Measurements from ENCODE around the gene UBE2K. TPM values are rescaled to one million over a fixed set of nuclear protein-coding genes. Genes with fewer than 3 reads are reported as not detected.
"Not testable (repeated sequence)": the region's sequence is repeated elsewhere in the genome, so short reads cannot be mapped to it uniquely, and the experiment has no call there.

Gene UBE2K
- total RNA-seq, 1 donor from 2014 or later = 21.4 TPM

GRCh38 chr4:39808231-39808749 is 110.4 kb downstream of the UBE2K start:
- H3K36me3 ChIP-seq = no peaks in the 10 kb centered on the region
- H3K9me3 ChIP-seq = no peaks in the 10 kb centered on the region
- H3K27me3 ChIP-seq = no peaks in the 10 kb centered on the region
- H3K4me3 ChIP-seq = no peak overlapping the region
- H3K4me1 ChIP-seq = no peaks in the 10 kb centered on the region
- H3K27ac ChIP-seq = no peak overlapping the region
- no peak for TF ChIP-seq CTCF (IDR thresholded peaks at IDR 0.05)
- no peak for TF ChIP-seq POLR2A (IDR thresholded peaks at IDR 0.05)
- TF ChIP-seq POLR2AphosphoS5 (IDR thresholded peaks at IDR 0.05; ENCODE audit: insufficient read depth in 1 of 2, low read depth in 1 of 2) = no peak
- intact Hi-C loops (cut with DNase I) = no loop called here
- no peak for DNase-seq (ENCODE audit: extremely low spot score in 2 of 2)

- no peaks in the 10 kb centered on the region for H3K36me3 ChIP-seq
- no peaks in the 10 kb centered on the region for H3K9me3 ChIP-seq
- no peak overlapping the region for H3K27ac ChIP-seq
- H3K4me1 ChIP-seq = no peaks in the 10 kb centered on the region
- intact Hi-C loops (cut with DNase I) = no loop called here
- no peak for TF ChIP-seq POLR2A (IDR thresholded peaks at IDR 0.05)
- no peak for TF ChIP-seq CTCF (IDR thresholded peaks at IDR 0.05)
- TF ChIP-seq POLR2AphosphoS5 (IDR thresholded peaks at IDR 0.05; ENCODE audit: insufficient read depth in 1 of 2, low read depth in 1 of 2) = no peak
- no peak overlapping the region for H3K4me3 ChIP-seq
- DNase-seq (ENCODE audit: extremely low spot score in 2 of 2) = no peak
- H3K27me3 ChIP-seq = no peaks in the 10 kb centered on the region
Measured at GRCh38 chr4:39812500-39812899, 114.6 kb downstream of the UBE2K start.

- not testable (repeated sequence) for DNase-seq (ENCODE audit: extremely low spot score in 2 of 2)
Measured at GRCh38 chr4:39813033-39813432, 115.1 kb downstream of the UBE2K start.

GRCh38 chr4:39813761-39814160 is 115.8 kb downstream of the UBE2K start:
- intact Hi-C loops (cut with DNase I); H3K4me3 ChIP-seq; H3K9me3 ChIP-seq; H3K27ac ChIP-seq; H3K4me1 ChIP-seq; H3K36me3 ChIP-seq; H3K27me3 ChIP-seq; DNase-seq (ENCODE audit: extremely low spot score in 2 of 2): not testable (repeated sequence)

More at GRCh38 chr4:39813033-39813432, 115.1 kb downstream of the UBE2K start:
- H3K9me3 ChIP-seq; H3K27me3 ChIP-seq; intact Hi-C loops (cut with DNase I); H3K4me1 ChIP-seq; H3K27ac ChIP-seq; H3K36me3 ChIP-seq; H3K4me3 ChIP-seq: not testable (repeated sequence)

- no peak for DNase-seq (ENCODE audit: extremely low spot score in 2 of 2)
- Histone ChIP-seq H3K9me3 (no peaks in the 10 kb centered on the region), H3K27ac (no peak overlapping the region), H3K36me3 (no peaks in the 10 kb centered on the region), H3K4me1 (no peaks in the 10 kb centered on the region), H3K4me3 (no peak overlapping the region), H3K27me3 (no peaks in the 10 kb centered on the region)
- TF ChIP-seq POLR2A (IDR thresholded peaks at IDR 0.05) (no peak), CTCF (IDR thresholded peaks at IDR 0.05) (no peak)
- intact Hi-C loops (cut with DNase I) = no loop called here
Measured at GRCh38 chr4:39814403-39815185, 116.7 kb downstream of the UBE2K start.

GRCh38 chr4:39818646-39819045 is 120.7 kb downstream of the UBE2K start:
- no peak for DNase-seq (ENCODE audit: extremely low spot score in 2 of 2)
- no peaks in the 10 kb centered on the region for H3K27me3 ChIP-seq
- TF ChIP-seq CTCF (IDR thresholded peaks at IDR 0.05) (no peak), POLR2AphosphoS5 (IDR thresholded peaks at IDR 0.05; ENCODE audit: insufficient read depth in 1 of 2, low read depth in 1 of 2) (no peak), POLR2A (IDR thresholded peaks at IDR 0.05) (no peak)
- no peaks in the 10 kb centered on the region for H3K9me3 ChIP-seq
- H3K36me3 ChIP-seq = no peaks in the 10 kb centered on the region
- intact Hi-C loops (cut with DNase I) = no loop called here
- H3K4me1 ChIP-seq = no peaks in the 10 kb centered on the region
- no peak overlapping the region for H3K4me3 ChIP-seq
- H3K27ac ChIP-seq = no peak overlapping the region

All from vagina (tissue), 2 donors.